HepG2 (cell line): Measurements from ENCODE around the gene OSBP. TPM values are rescaled to one million over a fixed set of nuclear protein-coding genes. Genes with fewer than 3 reads are reported as not detected.
A peak's percentile ranks its signal among the peaks of the same experiment; 100 is the strongest.

ENCODE experiments used
- ATAC-seq: fragments of 200-7000 bp; cut with Tn5 transposase; 3 replicates; pipeline ENCODE4 v1.9.1; 2020; ENCODE audit warnings: mild to moderate bottlenecking, moderate library complexity
- BruUV-seq: library from RNA; stranded (reverse); fragments of 400-500 nt; replicated peaks from 2 replicates; lab custom pipeline; 2021; lab: Mats Ljungman, UMichigan
- CTCF ChIA-PET: fragments of 300-600 bp; formaldehyde crosslinking; extraction: SDS; loops from one replicate; lab custom pipeline; 2021; ENCODE audit warnings: low total read pairs, inconsistent platforms, low intra/inter-chr PET ratio; lab: Yijun Ruan, JAX
- POLR2A ChIA-PET: fragments of 350-600 bp; sonication (Branson Sonifier 250); formaldehyde crosslinking; loops from one replicate; lab custom pipeline; 2020; ENCODE audit warnings: antibody characterized with exemption, inconsistent platforms; lab: Yijun Ruan, JAX
- DNase-seq: peaks from one replicate; pipeline ENCODE4 v3.0.0-alpha.2; 2015; ENCODE audit warnings: low spot score
- FAIRE-seq: peaks from 3 replicates; lab custom pipeline; 2011; peaks lifted over from hg19 to GRCh38; lab: Jason Lieb, UNC
- H2AFZ ChIP-seq: one replicate; pipeline ENCODE4 v1.6.1; 2011; ENCODE audit warnings: low read length, inconsistent platforms
- H3K27ac ChIP-seq: fragments of 300-600 bp; 3 replicates; pipeline ENCODE4 v1.8.0; 2011; ENCODE audit warnings: mixed run types, mild to moderate bottlenecking, mixed read lengths, low read length, inconsistent platforms; ENCODE audit not compliant: insufficient read depth; ENCODE audit errors: extremely low read length
- H3K27me3 ChIP-seq, 2 experiments: fragments of 200-600 bp in 1 of 2; 2 replicates in 1 of 2; 3 replicates in 1 of 2; pipeline versions ENCODE4 v1.6.0 to v1.8.0; 2011; ENCODE audit warnings: low read length in 2 of 2, mild to moderate bottlenecking in 2 of 2, moderate library complexity in 2 of 2, inconsistent platforms in 1 of 2; ENCODE audit not compliant: insufficient read depth in 2 of 2, control insufficient read depth in 1 of 2
- H3K36me3 ChIP-seq, 2 experiments: fragments of 200-600 bp in 1 of 2; replicated peaks in 1 of 2; 2 replicates in 1 of 2; 3 replicates in 1 of 2; pipeline versions ENCODE4 v1.5.1 to v1.8.0; 2011; ENCODE audit warnings: low read length in 2 of 2, inconsistent platforms in 1 of 2; ENCODE audit not compliant: insufficient read depth in 2 of 2, control insufficient read depth in 1 of 2
- H3K4me1 ChIP-seq: 2 replicates; pipeline ENCODE4 v1.5.1; 2012; ENCODE audit warnings: low read length, inconsistent platforms; ENCODE audit not compliant: insufficient read depth
- H3K4me2 ChIP-seq: 2 replicates; pipeline ENCODE4 v1.6.0; 2011; ENCODE audit warnings: low read depth, low read length, inconsistent platforms
- H3K4me3 ChIP-seq, 3 experiments: fragments of 200-600 bp in 1 of 3; sonication (generic), shearing (Covaris generic) in 1 of 3; replicated peaks in 1 of 3; 2 replicates each; pipeline ENCODE4 v1.5.1; 2011 to 2016; ENCODE audit warnings: low read length in 3 of 3, inconsistent platforms in 2 of 3, low read depth in 2 of 3, mild to moderate bottlenecking in 2 of 3, control low read depth in 1 of 3, mixed read lengths in 1 of 3; ENCODE audit not compliant: insufficient read depth in 1 of 3
- H3K79me2 ChIP-seq: one replicate; pipeline ENCODE4 v1.6.1; 2011; ENCODE audit warnings: low read length, inconsistent platforms; ENCODE audit not compliant: insufficient read depth
- H3K9ac ChIP-seq: 2 replicates; pipeline ENCODE4 v1.6.0; 2011; ENCODE audit warnings: mild to moderate bottlenecking, low read depth, low read length, inconsistent platforms; ENCODE audit not compliant: insufficient read depth
- H3K9me3 ChIP-seq: 2 replicates; pipeline ENCODE4 v1.5.1; 2012; ENCODE audit warnings: mild to moderate bottlenecking, low read length
- H4K20me1 ChIP-seq: 2 replicates; pipeline ENCODE4 v1.6.0; 2011; ENCODE audit warnings: inconsistent platforms, mild to moderate bottlenecking, low read length, moderate library complexity; ENCODE audit not compliant: insufficient read depth
- ARNT2 ChIP-seq: sonication (generic); formaldehyde crosslinking; IDR thresholded peaks from 2 replicates; pipeline ENCODE4 v1.8.0; 2022; ENCODE audit warnings: mild to moderate bottlenecking, low read depth, missing genetic modification reagents, moderate library complexity
- KAT7 ChIP-seq: IDR thresholded peaks from 2 replicates; pipeline ENCODE4 v1.6.1; 2018; ENCODE audit warnings: borderline replicate concordance, missing compliant biosample characterization
- KDM3A ChIP-seq: IDR thresholded peaks from 2 replicates; pipeline ENCODE4 v1.6.1; 2018; ENCODE audit warnings: low read depth, missing compliant biosample characterization
- KLF13 ChIP-seq: sonication (generic); formaldehyde crosslinking; IDR thresholded peaks from 2 replicates; pipeline ENCODE4 v1.4.0; 2020; ENCODE audit warnings: mild to moderate bottlenecking, missing genetic modification reagents
- NFKB2 ChIP-seq: sonication (generic); formaldehyde crosslinking; IDR thresholded peaks from 2 replicates; pipeline ENCODE4 v1.4.0; 2020; ENCODE audit warnings: missing genetic modification reagents, borderline replicate concordance
- PHF20 ChIP-seq: sonication (generic); formaldehyde crosslinking; IDR thresholded peaks from 2 replicates; pipeline ENCODE4 v1.5.0; 2020; ENCODE audit warnings: mild to moderate bottlenecking, missing genetic modification reagents
- POLR2AphosphoS5 ChIP-seq: IDR thresholded peaks from 2 replicates; pipeline ENCODE4 v1.6.1; 2012; ENCODE audit warnings: low read depth, low read length
- POLR2G ChIP-seq: fragments of 200-400 bp; formaldehyde crosslinking; IDR thresholded peaks from 2 replicates; pipeline ENCODE4 v1.6.1; 2018; ENCODE audit warnings: mild to moderate bottlenecking, low read depth, low read length, moderate library complexity
- RNF2 ChIP-seq: fragments of 450-650 bp; conservative IDR thresholded peaks from 2 replicates; pipeline ENCODE4 v1.6.1; 2016; ENCODE audit warnings: low read depth
- SAP130 ChIP-seq: IDR thresholded peaks from 2 replicates; pipeline ENCODE4 v1.6.1; 2016; ENCODE audit warnings: low read depth
- SIN3A ChIP-seq: IDR thresholded peaks from 2 replicates; pipeline ENCODE4 v1.6.1; 2011; ENCODE audit warnings: low read depth, mild to moderate bottlenecking, control low read depth, low read length, borderline replicate concordance
- SP1 ChIP-seq, 2 experiments: fragments of 450-650 bp in 1 of 2; sonication (generic) in 1 of 2; formaldehyde crosslinking in 1 of 2; IDR thresholded peaks; 2 replicates each; pipeline versions ENCODE4 v1.4.0 to v1.6.1; 2016 to 2020; ENCODE audit warnings: missing genetic modification reagents in 1 of 2
- TAF1 ChIP-seq: sonication (generic); formaldehyde crosslinking; IDR thresholded peaks from 2 replicates; pipeline ENCODE4 v1.4.0; 2020; ENCODE audit warnings: missing genetic modification reagents
- ZKSCAN8 ChIP-seq: IDR thresholded peaks from 2 replicates; pipeline ENCODE4 v1.6.1; 2016; ENCODE audit warnings: borderline replicate concordance, missing genetic modification reagents, missing compliant biosample characterization
- ZNF317 ChIP-seq: sonication (generic); formaldehyde crosslinking; IDR thresholded peaks from 2 replicates; pipeline ENCODE4 v1.5.0; 2020; ENCODE audit warnings: mild to moderate bottlenecking, missing genetic modification reagents
- ZNF350 ChIP-seq: sonication (generic); formaldehyde crosslinking; IDR thresholded peaks from 2 replicates; pipeline ENCODE4 v1.4.0; 2020; ENCODE audit warnings: mild to moderate bottlenecking, low read depth, missing genetic modification reagents, borderline replicate concordance
- ZNF547 ChIP-seq: sonication (generic); formaldehyde crosslinking; IDR thresholded peaks from 2 replicates; pipeline ENCODE4 v1.5.1; 2020; ENCODE audit warnings: mild to moderate bottlenecking, missing genetic modification reagents
- ZNF567 ChIP-seq: sonication (generic); formaldehyde crosslinking; IDR thresholded peaks from 2 replicates; pipeline ENCODE4 v1.8.1; 2023; ENCODE audit warnings: mild to moderate bottlenecking, missing genetic modification reagents, borderline replicate concordance
- ZNF576 ChIP-seq: sonication (generic); formaldehyde crosslinking; IDR thresholded peaks from 2 replicates; pipeline ENCODE4 v1.4.0; 2020; ENCODE audit warnings: mild to moderate bottlenecking, missing genetic modification reagents
- ZSCAN12 ChIP-seq: sonication (generic); formaldehyde crosslinking; IDR thresholded peaks from 2 replicates; pipeline ENCODE4 v1.9.0; 2021; ENCODE audit warnings: mild to moderate bottlenecking, missing genetic modification reagents
- WGBS: methylation state at CpG from one replicate; pipeline ENCODE4 v1.1.6; 2017; ENCODE audit warnings: low lambda C conversion rate; 5-methylcytosine and 5-hydroxymethylcytosine counted together
- in situ Hi-C: cut with HindIII; loops from 2 replicates; pipeline ENCODE4 v1.10.0; 2017; ENCODE audit warnings: low pct_unique_long_range_greater_than_20kb; ENCODE audit not compliant: extremely low pct_ligation_motif_present
- intact Hi-C: fragments of 100-400 bp; cut with micrococcal nuclease; formaldehyde crosslinking; loops from one replicate; pipeline ENCODE4 v1.10.0; 2022; ENCODE audit not compliant: unreplicated experiment
- polyA plus RNA-seq, 8 experiments: library from polyadenylated mRNA; depleted of rRNA in 3 of 8; stranded (reverse) in 7 of 8; unstranded in 1 of 8; fragments of >200 nt; fragmentation: Illumina TruSeq in 4 of 8; extraction: Trizol in 4 of 8; gene quantifications; 2 replicates each; pipeline versions ENCODE4 v1.2.1 to v1.2.3, GENCODE V29; 2011 to 2016; ENCODE audit warnings: low read depth in 4 of 8, missing spikeins in 1 of 8, mixed read lengths in 1 of 8; ENCODE audit not compliant: insufficient read depth in 1 of 8
- total RNA-seq, 5 experiments: library from RNA; depleted of rRNA; stranded (reverse); fragments of >200 nt; fragmentation: Illumina TruSeq; extraction: Trizol; gene quantifications; 2 replicates each; pipeline ENCODE4 v1.2.3, GENCODE V29; 2016; ENCODE audit warnings: low read depth in 1 of 5
- TF ChIP-seq, protein P1 (sequence below): sonication (generic); formaldehyde crosslinking; IDR thresholded peaks from 2 replicates; pipeline ENCODE4 v1.5.1; 2020; ENCODE audit warnings: mild to moderate bottlenecking, moderate library complexity, missing genetic modification reagents
- TF ChIP-seq, protein P2 (sequence below): sonication (generic); formaldehyde crosslinking; IDR thresholded peaks from 2 replicates; pipeline ENCODE4 v1.8.1; 2023; ENCODE audit warnings: mild to moderate bottlenecking, missing genetic modification reagents

OSBP gene
- total and polyA plus RNA-seq, 2 of the 13 experiments (the other 11 are each of a cell fraction or from before 2014, with no cell fraction given): 12.1 to 13.5 TPM

- ChIA-PET POLR2A (interaction anchor here (0.5 to 4.4 kb wide), 14 partner anchors 11 to 194 kb away, joined by 3 to 42 read pairs (median 4); partner anchors contain the start of genes MRPL16 and PATL1), CTCF (no interaction called here)
- intact Hi-C loops (loop anchor here (1.0 kb wide), 1 partner anchor 53 kb away; the partner anchor contains the start of gene PATL1), in situ Hi-C loops (no loop called here)
- Histone ChIP-seq H2AFZ (peak overlapping the region; percentile 7), H3K4me2 (peak overlapping the region; percentile 94), H3K9ac (peak overlapping the region; percentile 81), H3K79me2 (peaks cover 34% of the 10 kb centered on the region), H4K20me1 (peaks cover 8% of the 10 kb centered on the region), H3K36me3 (0 out of 5 replicates have a peak, but pooled peaks cover 0 to 4% of the 10 kb centered on the region in 2 experiments), H3K27ac (peak overlapping the region; percentile 68), H3K27me3 (no peaks in the 10 kb centered on the region; a peak in 1 of 5 replicates), H3K4me1 (peaks cover 48% of the 10 kb centered on the region), H3K9me3 (no peaks in the 10 kb centered on the region), H3K4me3 (peak overlapping the region; percentile 56 to 73 (median 73))
- FAIRE-seq (no peak), DNase-seq (peak; percentile 6), ATAC-seq (no peak; the same call in 2 of the 3 replicates)
- 3% methylated on average over 18 of the region's 18 CpGs for WGBS
- TSS peak; percentile 93 for BruUV-seq
- TF ChIP-seq ZNF576 (CRISPR knock-in tag): no peak
- peak; percentile 8; the same call in 1 of the 2 replicates for TF ChIP-seq ZNF317 (CRISPR knock-in tag)
- TF ChIP-seq KAT7 (CRISPR knock-in tag): no peak
- no peak for TF ChIP-seq KDM3A (CRISPR knock-in tag)
- TF ChIP-seq, protein P1, sequence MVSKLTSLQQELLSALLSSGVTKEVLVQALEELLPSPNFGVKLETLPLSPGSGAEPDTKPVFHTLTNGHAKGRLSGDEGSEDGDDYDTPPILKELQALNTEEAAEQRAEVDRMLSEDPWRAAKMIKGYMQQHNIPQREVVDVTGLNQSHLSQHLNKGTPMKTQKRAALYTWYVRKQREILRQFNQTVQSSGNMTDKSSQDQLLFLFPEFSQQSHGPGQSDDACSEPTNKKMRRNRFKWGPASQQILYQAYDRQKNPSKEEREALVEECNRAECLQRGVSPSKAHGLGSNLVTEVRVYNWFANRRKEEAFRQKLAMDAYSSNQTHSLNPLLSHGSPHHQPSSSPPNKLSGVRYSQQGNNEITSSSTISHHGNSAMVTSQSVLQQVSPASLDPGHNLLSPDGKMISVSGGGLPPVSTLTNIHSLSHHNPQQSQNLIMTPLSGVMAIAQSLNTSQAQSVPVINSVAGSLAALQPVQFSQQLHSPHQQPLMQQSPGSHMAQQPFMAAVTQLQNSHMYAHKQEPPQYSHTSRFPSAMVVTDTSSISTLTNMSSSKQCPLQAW (CRISPR knock-in tag): 0 out of 2 replicates have a peak, but pooled peaks have one; percentile 39
- peak; percentile 74 for TF ChIP-seq POLR2AphosphoS5
- peak; percentile 43; the same call in 1 of the 2 replicates for TF ChIP-seq PHF20 (CRISPR knock-in tag)
- TF ChIP-seq SAP130 (CRISPR knock-in tag): peak; percentile 39
- TF ChIP-seq ZNF350: peak; percentile 14; the same call in 1 of the 2 replicates
- no peak for TF ChIP-seq ZNF567 (CRISPR knock-in tag)
- no peak for TF ChIP-seq KLF13
- no peak for TF ChIP-seq NFKB2 (CRISPR knock-in tag)
- TF ChIP-seq SIN3A: peak; percentile 59; the same call in 1 of the 2 replicates
- TF ChIP-seq ZNF547 (CRISPR knock-in tag): 0 out of 2 replicates have a peak, but pooled peaks have one; percentile 7
- TF ChIP-seq POLR2G: peak; percentile 55; the same call in 1 of the 2 replicates
- peak; percentile 36; the same call in 1 of the 2 replicates for TF ChIP-seq ARNT2 (CRISPR knock-in tag)
- TF ChIP-seq ZKSCAN8 (CRISPR knock-in tag): no peak
- TF ChIP-seq SP1 (IDR thresholded peaks at IDR 0.05): no peak
- peak; percentile 22; the same call in 1 of the 2 replicates for TF ChIP-seq SP1 (CRISPR knock-in tag; IDR thresholded peaks at IDR 0.05)
- 0 out of 2 replicates have a peak, but pooled peaks have one; percentile 41 for TF ChIP-seq ZSCAN12
- TF ChIP-seq RNF2: 0 out of 2 replicates have a peak, but pooled peaks have one; percentile 6
- TF ChIP-seq TAF1: peak; percentile 14; the same call in 1 of the 2 replicates
- TF ChIP-seq, protein P2, sequence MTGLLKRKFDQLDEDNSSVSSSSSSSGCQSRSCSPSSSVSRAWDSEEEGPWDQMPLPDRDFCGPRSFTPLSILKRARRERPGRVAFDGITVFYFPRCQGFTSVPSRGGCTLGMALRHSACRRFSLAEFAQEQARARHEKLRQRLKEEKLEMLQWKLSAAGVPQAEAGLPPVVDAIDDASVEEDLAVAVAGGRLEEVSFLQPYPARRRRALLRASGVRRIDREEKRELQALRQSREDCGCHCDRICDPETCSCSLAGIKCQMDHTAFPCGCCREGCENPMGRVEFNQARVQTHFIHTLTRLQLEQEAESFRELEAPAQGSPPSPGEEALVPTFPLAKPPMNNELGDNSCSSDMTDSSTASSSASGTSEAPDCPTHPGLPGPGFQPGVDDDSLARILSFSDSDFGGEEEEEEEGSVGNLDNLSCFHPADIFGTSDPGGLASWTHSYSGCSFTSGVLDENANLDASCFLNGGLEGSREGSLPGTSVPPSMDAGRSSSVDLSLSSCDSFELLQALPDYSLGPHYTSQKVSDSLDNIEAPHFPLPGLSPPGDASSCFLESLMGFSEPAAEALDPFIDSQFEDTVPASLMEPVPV: 0 out of 2 replicates have a peak, but pooled peaks have one; percentile 27
These were observed 915 bp upstream of the OSBP start for GRCh38 chr11:59616396-59616982.
